Neural cell (in vitro differentiated cells): Measurements from ENCODE around the gene TTC19. TPM values are rescaled to one million over a fixed set of nuclear protein-coding genes. Genes with fewer than 3 reads are reported as not detected.

Source experiments
- H2AFZ ChIP-seq: fragments of 200-600, 300-800 bp; sonication (generic), shearing (Covaris generic); 2 replicates; pipeline ENCODE4 v1.6.0; 2014; ENCODE audit warnings: low read depth, mild to moderate bottlenecking, antibody characterized with exemption, low read length, moderate library complexity
- H3F3A ChIP-seq: fragments of 200-600 bp; shearing (Covaris generic); 2 replicates; pipeline ENCODE4 v1.6.1; 2016; ENCODE audit warnings: mild to moderate bottlenecking, moderate library complexity, mixed read lengths, antibody characterized with exemption, low read length; ENCODE audit not compliant: insufficient read depth, poor library complexity, severe bottlenecking
- H3K27ac ChIP-seq: fragments of 200-600, 300-800 bp; sonication (generic), shearing (Covaris generic); 2 replicates; pipeline ENCODE4 v1.5.1; 2014; ENCODE audit warnings: mild to moderate bottlenecking, low read length, moderate library complexity
- H3K27me3 ChIP-seq: fragments of 300-800, 200-600 bp; sonication (generic), shearing (Covaris generic); 2 replicates; pipeline ENCODE4 v1.6.0; 2014; ENCODE audit warnings: mild to moderate bottlenecking, low read depth, low read length, moderate library complexity; ENCODE audit not compliant: insufficient read depth
- H3K36me3 ChIP-seq: fragments of 300-800, 200-600 bp; sonication (generic), shearing (Covaris generic); 2 replicates; pipeline ENCODE4 v1.5.1; 2014; ENCODE audit warnings: mild to moderate bottlenecking, antibody characterized with exemption, low read length, moderate library complexity; ENCODE audit not compliant: insufficient read depth
- H3K4me2 ChIP-seq: fragments of 300-800, 200-600 bp; sonication (generic), shearing (Covaris generic); 2 replicates; pipeline ENCODE4 v1.6.0; 2014; ENCODE audit warnings: mild to moderate bottlenecking, low read length
- H3K4me3 ChIP-seq: fragments of 300-800, 200-600 bp; sonication (generic), shearing (Covaris generic); 2 replicates; pipeline ENCODE4 v1.5.1; 2014; ENCODE audit warnings: mild to moderate bottlenecking, low read length, moderate library complexity
- H3K79me2 ChIP-seq: fragments of 200-600 bp; shearing (Covaris generic); replicated peaks from 2 replicates; pipeline ENCODE4 v1.6.0; 2014; ENCODE audit warnings: mild to moderate bottlenecking, low read length, moderate library complexity; ENCODE audit not compliant: insufficient read depth
- H3K9ac ChIP-seq: fragments of 300-800, 200-600 bp; sonication (generic), shearing (Covaris generic); 2 replicates; pipeline ENCODE4 v1.6.1; 2016; ENCODE audit warnings: mild to moderate bottlenecking, low read length, mixed read lengths
- H3K9me2 ChIP-seq: fragments of 200-600 bp; shearing (Covaris generic); 2 replicates; pipeline ENCODE4 v1.6.1; 2016; ENCODE audit warnings: mild to moderate bottlenecking, low read length, mixed read lengths; ENCODE audit not compliant: insufficient read depth
- H3K9me3 ChIP-seq: fragments of 200-600, 300-800 bp; sonication (generic), shearing (Covaris generic); 2 replicates; pipeline ENCODE4 v1.6.1; 2016; ENCODE audit warnings: mild to moderate bottlenecking, mixed run types, low read length, moderate library complexity, mixed read lengths
- H4K20me1 ChIP-seq: fragments of 200-600 bp; shearing (Covaris generic); 2 replicates; pipeline ENCODE4 v1.6.1; 2016; ENCODE audit warnings: mild to moderate bottlenecking, mixed run types; ENCODE audit not compliant: insufficient read depth
- EP300 ChIP-seq: fragments of 450-650 bp; conservative IDR thresholded peaks from 2 replicates; pipeline ENCODE4 v1.6.1; 2014; ENCODE audit warnings: antibody characterized with exemption, mild to moderate bottlenecking, moderate library complexity; ENCODE audit not compliant: poor library complexity, severe bottlenecking
- EZH2 ChIP-seq: fragments of 200-600, 300-800 bp; shearing (Covaris generic), sonication (generic); IDR thresholded peaks from 2 replicates; pipeline ENCODE4 v1.6.1; 2014; ENCODE audit warnings: antibody characterized with exemption, low read length, borderline replicate concordance, mild to moderate bottlenecking; ENCODE audit not compliant: insufficient read depth, poor library complexity, severe bottlenecking
- MXI1 ChIP-seq: fragments of 450-650 bp; conservative IDR thresholded peaks from 2 replicates; pipeline ENCODE4 v1.6.1; 2014; ENCODE audit warnings: antibody characterized with exemption, mild to moderate bottlenecking; ENCODE audit not compliant: poor library complexity, severe bottlenecking
- POLR2AphosphoS5 ChIP-seq: IDR thresholded peaks from 2 replicates; pipeline ENCODE4 v1.6.1; 2012
- RAD21 ChIP-seq: fragments of 450-650 bp; conservative IDR thresholded peaks from 2 replicates; pipeline ENCODE4 v1.6.1; 2014; ENCODE audit warnings: antibody characterized with exemption, mild to moderate bottlenecking, moderate library complexity
- REST ChIP-seq: IDR thresholded peaks from 2 replicates; pipeline ENCODE4 v1.6.1; 2012; ENCODE audit warnings: borderline replicate concordance
- SMC3 ChIP-seq: fragments of 450-650 bp; conservative IDR thresholded peaks from 2 replicates; pipeline ENCODE4 v1.6.1; 2014; ENCODE audit warnings: antibody characterized with exemption, mild to moderate bottlenecking, moderate library complexity; ENCODE audit not compliant: poor library complexity
- TAF1 ChIP-seq: IDR thresholded peaks from 2 replicates; pipeline ENCODE4 v1.6.1; 2012; ENCODE audit warnings: low read depth
- polyA plus RNA-seq: library from polyadenylated mRNA; depleted of rRNA; stranded (reverse); fragments of >200 nt; gene quantifications from 2 replicates; pipeline ENCODE4 v1.2.3, GENCODE V29; 2014
- TF ChIP-seq, protein P1 (sequence below): fragments of 450-650 bp; IDR thresholded peaks from 2 replicates; pipeline ENCODE4 v1.5.1; 2014; ENCODE audit warnings: antibody characterized with exemption, mild to moderate bottlenecking, moderate library complexity; ENCODE audit not compliant: poor library complexity, severe bottlenecking

TTC19 gene
- polyA plus RNA-seq, 1 donor from 2014 or later, result 97.8 TPM

- H3K27ac ChIP-seq, result no peak overlapping the region
Observed at GRCh38 chr17:15967706-15968399, 31.8 kb upstream of the TTC19 start.

DNA sequence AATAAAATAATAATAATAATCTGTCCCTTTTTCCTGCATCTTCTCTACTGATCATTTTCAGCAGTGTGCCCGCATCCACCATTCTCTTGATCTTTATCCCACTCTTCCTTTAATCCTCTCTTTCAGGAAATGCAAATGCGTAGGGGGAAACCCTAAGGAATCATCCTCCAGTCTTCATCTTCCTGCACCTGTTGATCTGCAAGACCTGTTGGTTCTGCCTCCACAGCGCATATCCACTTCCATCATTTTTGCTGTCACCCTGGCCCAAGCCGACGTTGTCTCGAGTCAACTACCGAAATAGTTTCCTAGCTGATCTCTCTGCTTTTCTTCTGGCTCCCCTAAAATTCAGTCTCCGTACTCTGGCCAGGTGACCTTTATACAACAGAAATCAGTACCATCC lies 30.2 kb upstream of the TTC19 start:
- H3K79me2 ChIP-seq, result no peaks in the 10 kb centered on the region
- H3F3A ChIP-seq, result no peaks in the 10 kb centered on the region
- H3K9me2 ChIP-seq, result no peaks in the 10 kb centered on the region
- H3K4me3 ChIP-seq, result no peak overlapping the region
- H3K36me3 ChIP-seq, result no peaks in the 10 kb centered on the region
- H3K27me3 ChIP-seq, result no peaks in the 10 kb centered on the region
- no peak overlapping the region for H2AFZ ChIP-seq
- H4K20me1 ChIP-seq, result no peaks in the 10 kb centered on the region
- no peak overlapping the region for H3K4me2 ChIP-seq
- H3K9me3 ChIP-seq, result no peaks in the 10 kb centered on the region
- no peak overlapping the region for H3K27ac ChIP-seq
- H3K9ac ChIP-seq, result no peak overlapping the region
- no peak for TF ChIP-seq SMC3
- no peak for TF ChIP-seq EZH2
- TF ChIP-seq MXI1, result no peak
- no peak for TF ChIP-seq POLR2AphosphoS5
- TF ChIP-seq, protein P1, sequence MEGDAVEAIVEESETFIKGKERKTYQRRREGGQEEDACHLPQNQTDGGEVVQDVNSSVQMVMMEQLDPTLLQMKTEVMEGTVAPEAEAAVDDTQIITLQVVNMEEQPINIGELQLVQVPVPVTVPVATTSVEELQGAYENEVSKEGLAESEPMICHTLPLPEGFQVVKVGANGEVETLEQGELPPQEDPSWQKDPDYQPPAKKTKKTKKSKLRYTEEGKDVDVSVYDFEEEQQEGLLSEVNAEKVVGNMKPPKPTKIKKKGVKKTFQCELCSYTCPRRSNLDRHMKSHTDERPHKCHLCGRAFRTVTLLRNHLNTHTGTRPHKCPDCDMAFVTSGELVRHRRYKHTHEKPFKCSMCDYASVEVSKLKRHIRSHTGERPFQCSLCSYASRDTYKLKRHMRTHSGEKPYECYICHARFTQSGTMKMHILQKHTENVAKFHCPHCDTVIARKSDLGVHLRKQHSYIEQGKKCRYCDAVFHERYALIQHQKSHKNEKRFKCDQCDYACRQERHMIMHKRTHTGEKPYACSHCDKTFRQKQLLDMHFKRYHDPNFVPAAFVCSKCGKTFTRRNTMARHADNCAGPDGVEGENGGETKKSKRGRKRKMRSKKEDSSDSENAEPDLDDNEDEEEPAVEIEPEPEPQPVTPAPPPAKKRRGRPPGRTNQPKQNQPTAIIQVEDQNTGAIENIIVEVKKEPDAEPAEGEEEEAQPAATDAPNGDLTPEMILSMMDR, result no peak
- TF ChIP-seq EP300, result no peak
- no peak for TF ChIP-seq TAF1
- no peak for TF ChIP-seq RAD21

More at GRCh38 chr17:15967706-15968399, 31.8 kb upstream of the TTC19 start:
- Histone ChIP-seq H3K9me3 (no peaks in the 10 kb centered on the region), H3K9ac (no peak overlapping the region), H3F3A (no peaks in the 10 kb centered on the region), H3K79me2 (no peaks in the 10 kb centered on the region), H3K27me3 (no peaks in the 10 kb centered on the region), H4K20me1 (no peaks in the 10 kb centered on the region), H3K4me3 (no peak overlapping the region), H2AFZ (no peak overlapping the region), H3K36me3 (no peaks in the 10 kb centered on the region), H3K4me2 (no peak overlapping the region), H3K9me2 (no peaks in the 10 kb centered on the region)
- TF ChIP-seq REST (no peak), EZH2 (no peak), TAF1 (no peak), MXI1 (no peak), POLR2AphosphoS5 (no peak), SMC3 (no peak), RAD21 (no peak), EP300 (no peak)
- TF ChIP-seq, protein P1, result no peak
